ENCODE measurements around the gene TRIAP1.
A peak's percentile ranks its signal among the peaks of the same experiment; 100 is the strongest.

The TRIAP1 gene

GRCh38 chr12:120470150-120470784, 24.1 kb upstream of the TRIAP1 start:
- Histone ChIP-seq H3K36me3 (ENCODE audit: control insufficient read depth, insufficient read depth, low read length) (peaks cover 9% of the 10 kb centered on the region), H3K4me3 (replicated peaks; ENCODE audit: low read depth, low read length) (peak overlapping the region; percentile 71), H3K27me3 (replicated peaks; ENCODE audit: control insufficient read depth, insufficient read depth, low read length) (no peaks in the 10 kb centered on the region)
- TF ChIP-seq, protein P1, sequence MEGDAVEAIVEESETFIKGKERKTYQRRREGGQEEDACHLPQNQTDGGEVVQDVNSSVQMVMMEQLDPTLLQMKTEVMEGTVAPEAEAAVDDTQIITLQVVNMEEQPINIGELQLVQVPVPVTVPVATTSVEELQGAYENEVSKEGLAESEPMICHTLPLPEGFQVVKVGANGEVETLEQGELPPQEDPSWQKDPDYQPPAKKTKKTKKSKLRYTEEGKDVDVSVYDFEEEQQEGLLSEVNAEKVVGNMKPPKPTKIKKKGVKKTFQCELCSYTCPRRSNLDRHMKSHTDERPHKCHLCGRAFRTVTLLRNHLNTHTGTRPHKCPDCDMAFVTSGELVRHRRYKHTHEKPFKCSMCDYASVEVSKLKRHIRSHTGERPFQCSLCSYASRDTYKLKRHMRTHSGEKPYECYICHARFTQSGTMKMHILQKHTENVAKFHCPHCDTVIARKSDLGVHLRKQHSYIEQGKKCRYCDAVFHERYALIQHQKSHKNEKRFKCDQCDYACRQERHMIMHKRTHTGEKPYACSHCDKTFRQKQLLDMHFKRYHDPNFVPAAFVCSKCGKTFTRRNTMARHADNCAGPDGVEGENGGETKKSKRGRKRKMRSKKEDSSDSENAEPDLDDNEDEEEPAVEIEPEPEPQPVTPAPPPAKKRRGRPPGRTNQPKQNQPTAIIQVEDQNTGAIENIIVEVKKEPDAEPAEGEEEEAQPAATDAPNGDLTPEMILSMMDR (IDR thresholded peaks at IDR 0.05; ENCODE audit: insufficient read depth, low read length, poor library complexity, severe bottlenecking): no peak
- no peak for DNase-seq (ENCODE audit: extremely low read depth, insufficient read length)

DNA sequence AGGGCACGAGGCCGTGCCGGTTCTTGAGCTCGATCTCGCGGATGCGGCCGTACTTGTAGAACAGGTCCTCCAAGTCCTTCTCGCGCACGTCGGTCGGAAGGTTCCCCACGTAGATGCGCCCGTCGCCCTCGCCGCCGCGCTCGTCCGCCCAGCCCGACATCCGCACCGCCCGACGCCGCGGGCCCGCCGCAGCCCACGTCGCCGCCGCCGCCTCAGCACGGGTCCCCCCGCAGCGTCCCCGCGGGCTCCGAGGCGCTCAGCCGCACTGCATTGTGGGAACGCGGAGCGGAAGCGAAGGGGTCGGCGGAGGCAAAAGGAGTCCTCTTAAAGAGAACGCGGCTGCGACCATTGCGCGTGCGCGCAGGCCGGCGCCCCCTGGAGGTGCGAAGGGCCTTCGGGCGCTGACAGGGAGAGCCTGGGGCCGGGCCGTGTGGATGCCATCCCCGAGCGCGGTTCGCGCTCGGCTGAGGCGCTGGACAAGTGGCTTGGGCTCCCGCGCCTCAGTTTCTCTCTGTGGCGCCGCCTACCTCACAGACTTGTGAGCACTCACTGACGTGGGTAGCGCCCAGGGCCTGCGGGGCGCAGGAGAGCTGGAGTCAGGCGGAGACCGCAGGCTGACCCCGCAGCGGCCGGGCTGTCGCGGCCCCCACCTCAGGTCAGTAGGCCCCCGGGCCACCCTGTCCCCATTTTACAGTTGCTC, 23.4 kb upstream of the TRIAP1 start, which contains the start of gene SRSF9:
TSS of gene SRSF9 (minus strand) at position 299 of the 700 bp plus-strand sequence. CDS start at position 160, 139 bp downstream.
- H3K36me3 ChIP-seq (ENCODE audit: control insufficient read depth, insufficient read depth, low read length): peaks cover 11% of the 10 kb centered on the region
- TF ChIP-seq, protein P1 (IDR thresholded peaks at IDR 0.05; ENCODE audit: insufficient read depth, low read length, poor library complexity, severe bottlenecking): peak; percentile 94
- peak within 1 kb of the TSS; percentile 82 for H3K4me3 ChIP-seq (replicated peaks; ENCODE audit: low read depth, low read length)
- H3K27me3 ChIP-seq (replicated peaks; ENCODE audit: control insufficient read depth, insufficient read depth, low read length): no peaks in the 10 kb centered on the region
- DNase-seq (ENCODE audit: extremely low read depth, insufficient read length): peak; percentile 99

GRCh38 chr12:120468821-120469449, 22.8 kb upstream of the TRIAP1 start:
- H3K27me3 ChIP-seq (replicated peaks; ENCODE audit: control insufficient read depth, insufficient read depth, low read length): no peaks in the 10 kb centered on the region
- peaks cover 13% of the 10 kb centered on the region for H3K36me3 ChIP-seq (ENCODE audit: control insufficient read depth, insufficient read depth, low read length)
- DNase-seq (ENCODE audit: extremely low read depth, insufficient read length): no peak
- TF ChIP-seq, protein P1 (IDR thresholded peaks at IDR 0.05; ENCODE audit: insufficient read depth, low read length, poor library complexity, severe bottlenecking): peak; percentile 34
- H3K4me3 ChIP-seq (replicated peaks; ENCODE audit: low read depth, low read length): peak overlapping the region; percentile 82

GRCh38 chr12:120468325-120468820, 22.2 kb upstream of the TRIAP1 start:
- H3K4me3 ChIP-seq (replicated peaks; ENCODE audit: low read depth, low read length): peak overlapping the region; percentile 82
- no peaks in the 10 kb centered on the region for H3K27me3 ChIP-seq (replicated peaks; ENCODE audit: control insufficient read depth, insufficient read depth, low read length)
- TF ChIP-seq, protein P1 (IDR thresholded peaks at IDR 0.05; ENCODE audit: insufficient read depth, low read length, poor library complexity, severe bottlenecking): no peak
- peaks cover 16% of the 10 kb centered on the region for H3K36me3 ChIP-seq (ENCODE audit: control insufficient read depth, insufficient read depth, low read length)
- peak; percentile 47 for DNase-seq (ENCODE audit: extremely low read depth, insufficient read length)

- DNase-seq (ENCODE audit: extremely low read depth, insufficient read length): no peak
- no peak overlapping the region for H3K4me3 ChIP-seq (replicated peaks; ENCODE audit: low read depth, low read length)
Measured at GRCh38 chr12:120467439-120467838, 21.3 kb upstream of the TRIAP1 start.

More at GRCh38 chr12:120467439-120467838, 21.3 kb upstream of the TRIAP1 start:
- Histone ChIP-seq H3K36me3 (ENCODE audit: control insufficient read depth, insufficient read depth, low read length) (peaks cover 19% of the 10 kb centered on the region), H3K27me3 (replicated peaks; ENCODE audit: control insufficient read depth, insufficient read depth, low read length) (no peaks in the 10 kb centered on the region)
- TF ChIP-seq, protein P1 (IDR thresholded peaks at IDR 0.05; ENCODE audit: insufficient read depth, low read length, poor library complexity, severe bottlenecking): no peak

Measured in GM06990 (cell line).